Stimulated activated CD8-positive, alpha-beta memory T cell treated with anti-CD3 and anti-CD28 coated beads, Interleukin-15, amount 100 ng/mL, for 1 hour (primary cell): ENCODE data around the gene TXNDC15.

Experiments used
- DNase-seq: peaks from one replicate; pipeline ENCODE4 v3.0.0-alpha.2; 2020; ENCODE audit warnings: low read depth

Gene TXNDC15

DNA sequence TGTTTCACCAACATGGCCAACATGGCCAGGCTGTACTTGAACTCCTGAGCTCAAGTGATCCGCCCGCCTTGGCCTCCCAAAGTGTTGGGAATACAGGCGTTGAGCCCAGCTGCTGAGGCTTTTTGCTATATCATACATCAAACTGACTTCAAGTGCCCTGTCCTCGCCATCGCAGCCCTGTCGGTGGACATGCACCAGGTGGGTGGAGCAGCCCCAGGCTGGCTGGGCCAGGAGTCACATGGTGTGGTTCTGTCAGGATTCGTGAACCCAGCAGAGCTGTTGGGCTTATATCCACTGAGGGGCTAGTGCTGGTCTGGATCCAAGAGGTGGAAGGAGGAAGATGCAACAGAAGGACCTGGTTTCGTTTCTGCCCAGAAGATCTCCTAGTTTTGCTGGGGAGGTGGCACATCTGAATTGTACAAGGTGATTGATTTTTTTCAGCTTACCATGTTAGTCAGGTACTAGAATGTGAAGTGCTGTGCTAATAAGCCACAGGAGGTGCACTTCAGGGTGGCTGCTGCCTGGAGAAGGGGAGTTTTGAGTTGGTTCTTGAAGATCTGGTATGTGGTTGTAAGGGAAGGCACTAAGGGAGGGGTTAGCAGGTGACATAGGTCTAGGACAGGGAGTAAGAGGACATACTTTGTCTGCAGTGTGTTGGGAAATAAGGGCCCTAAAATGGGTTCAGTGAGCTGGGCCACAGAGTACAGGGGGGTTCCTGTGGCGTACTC is 46.8 kb downstream of the TXNDC15 start:
- no peak for DNase-seq

DNA sequence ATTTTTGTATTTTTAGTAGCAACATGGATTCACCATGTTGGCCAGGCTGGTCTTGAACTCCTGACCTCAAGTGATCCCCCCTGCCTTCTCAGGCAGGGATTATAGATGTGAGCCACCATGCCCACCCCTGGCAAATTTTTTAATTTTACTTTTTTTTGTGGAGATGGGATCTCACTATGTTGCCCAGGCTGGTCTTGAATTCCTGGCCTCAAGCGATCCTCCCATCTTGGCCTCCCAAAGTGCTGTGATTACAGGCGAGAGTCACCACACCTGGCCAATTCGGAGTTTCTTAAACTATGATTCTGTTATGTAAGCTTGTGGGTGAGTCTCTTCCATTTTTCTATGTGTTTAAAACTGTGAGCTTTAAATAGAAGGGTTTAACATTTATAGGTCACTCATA is 58.3 kb downstream of the TXNDC15 start:
- DNase-seq, result no peak

GRCh38 chr5:134934202-134934601 is 60.0 kb downstream of the TXNDC15 start:
- no peak for DNase-seq

DNA sequence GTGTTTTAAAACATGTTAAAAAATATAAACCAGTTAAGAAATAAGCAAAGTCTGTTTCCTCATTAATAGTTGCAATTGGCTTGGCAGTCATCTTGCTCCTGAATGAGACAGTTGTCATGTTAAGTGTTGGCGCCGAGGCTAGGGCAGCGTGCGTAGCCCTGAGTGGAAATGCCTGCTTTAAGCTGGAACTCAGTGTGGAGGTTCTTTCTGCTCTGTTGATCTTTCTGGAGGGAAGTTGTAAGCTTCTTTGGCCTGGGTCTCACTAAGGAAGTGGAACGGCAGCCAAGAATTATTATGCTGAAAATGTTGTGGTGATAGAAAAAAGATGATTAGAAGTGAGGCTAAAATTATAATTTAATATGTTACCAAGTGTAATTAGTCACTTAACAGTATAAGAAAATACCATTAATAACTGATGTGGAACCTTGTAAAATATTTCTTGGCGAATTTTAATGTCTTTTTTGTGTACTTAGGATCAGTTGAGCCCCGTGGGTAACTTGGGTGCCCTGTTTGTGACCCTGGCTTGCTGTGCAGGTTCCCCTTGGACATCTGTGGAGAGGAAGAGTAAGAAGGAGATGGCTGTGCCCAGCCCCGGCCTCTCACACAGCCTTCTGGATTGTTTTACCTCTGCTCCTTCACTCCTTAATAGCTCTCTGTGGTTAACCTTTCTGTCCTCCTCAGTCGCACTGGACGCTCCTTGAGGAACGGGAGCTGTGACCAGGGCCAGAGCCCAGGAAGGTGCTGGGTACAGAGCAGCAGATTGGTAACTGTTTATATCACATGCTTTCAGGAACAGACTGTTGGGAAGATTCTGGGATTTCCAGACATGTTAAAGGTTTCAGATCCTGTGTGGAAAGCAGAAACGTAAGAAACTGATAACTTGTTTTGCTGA is 61.8 kb downstream of the TXNDC15 start:
- DNase-seq, result no peak

DNA sequence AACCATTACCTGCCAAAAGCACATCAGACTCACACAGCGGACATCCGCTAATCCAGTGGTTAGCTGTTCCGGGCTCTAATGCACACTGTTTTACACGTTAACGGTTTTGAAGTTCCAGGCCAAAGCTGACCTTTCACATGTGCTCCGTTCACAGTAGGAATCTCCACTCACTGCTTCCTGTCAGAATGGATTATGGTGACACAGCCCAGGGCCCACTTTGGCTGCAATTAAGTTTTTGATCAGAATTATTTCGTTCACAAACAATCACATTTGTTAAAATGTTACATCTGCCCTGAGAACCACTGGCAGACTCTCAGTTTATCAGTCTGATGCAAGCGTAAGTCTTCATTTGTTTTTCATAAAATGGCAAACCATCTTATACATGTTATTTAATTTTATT is 63.4 kb downstream of the TXNDC15 start:
- DNase-seq, result no peak

DNA sequence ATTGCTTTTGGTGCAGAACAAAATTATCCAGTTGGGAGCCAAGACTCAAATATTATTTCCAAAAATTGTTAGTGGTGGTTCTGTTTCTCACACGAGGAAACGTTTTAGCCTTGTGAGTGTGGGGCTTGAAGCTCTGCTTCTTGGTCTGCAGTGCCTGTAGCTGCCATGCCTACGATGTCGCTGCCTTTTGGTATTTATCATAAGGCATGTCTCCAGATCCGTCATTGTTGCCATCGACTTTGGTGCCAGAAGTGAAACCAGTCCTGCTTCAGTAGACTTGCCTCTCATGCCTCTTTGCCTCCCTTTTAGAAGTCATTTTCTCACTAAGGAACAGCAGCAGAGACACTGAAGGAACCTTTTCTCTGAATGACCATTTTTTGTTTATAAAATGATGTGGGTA is 63.9 kb downstream of the TXNDC15 start:
- DNase-seq, result no peak

DNA sequence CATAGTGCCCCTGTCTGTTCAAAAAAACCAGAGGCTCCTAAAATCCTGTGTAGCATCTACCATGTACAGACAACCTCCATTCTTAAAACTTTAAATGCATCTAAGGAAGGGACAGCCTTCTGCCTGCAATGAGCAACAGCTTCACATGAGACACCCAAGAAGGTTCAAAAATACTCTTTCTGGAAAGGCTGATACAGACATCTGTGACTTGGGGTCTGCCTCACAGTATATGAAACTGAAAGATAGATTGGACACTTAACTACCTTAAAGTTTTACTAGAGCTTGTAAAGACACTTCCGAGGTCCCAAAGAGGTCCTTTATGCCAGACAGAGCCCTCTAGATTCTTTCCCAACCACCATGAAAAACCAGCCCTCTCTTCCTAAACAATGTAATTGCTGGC is 65.3 kb downstream of the TXNDC15 start:
- no peak for DNase-seq

GRCh38 chr5:134943547-134943946 is 69.4 kb downstream of the TXNDC15 start:
- DNase-seq, result no peak

- no peak for DNase-seq
These were observed 70.5 kb downstream of the TXNDC15 start for GRCh38 chr5:134944630-134945029.

DNA sequence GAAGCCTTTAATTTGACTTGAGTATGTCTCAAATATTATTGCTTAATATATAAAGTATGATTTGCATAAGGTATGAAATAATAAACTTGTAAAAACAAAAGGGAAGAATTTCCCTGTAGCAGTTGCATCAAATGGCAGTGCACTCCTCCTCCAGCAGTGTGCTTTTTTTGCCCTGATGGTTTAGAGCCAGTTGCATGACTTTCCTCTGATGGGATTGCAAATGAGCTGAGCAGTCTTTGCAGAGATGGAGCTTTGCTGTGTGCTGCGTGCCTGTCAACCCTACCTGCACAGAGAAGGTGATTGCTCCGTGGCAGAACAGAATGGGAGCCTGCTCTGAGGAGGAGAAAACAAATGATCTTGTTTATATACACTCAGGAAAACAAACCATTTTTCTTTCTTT is 70.9 kb downstream of the TXNDC15 start:
- DNase-seq, result no peak

GRCh38 chr5:134948911-134949310 is 74.7 kb downstream of the TXNDC15 start:
- no peak for DNase-seq

GRCh38 chr5:134949316-134949715 is 75.1 kb downstream of the TXNDC15 start:
- DNase-seq, result no peak
